CD4-positive, alpha-beta T cell (primary cell): Measurements from ENCODE around the gene FNDC1. TPM values are rescaled to one million over a fixed set of nuclear protein-coding genes. Genes with fewer than 3 reads are reported as not detected.

Experiments
- ATAC-seq: fragments of 200-7000 bp; cut with Tn5 transposase; one replicate; pipeline ENCODE4 v1.10.0; 2022; ENCODE audit warnings: mild to moderate bottlenecking; ENCODE audit not compliant: poor library complexity
- CTCF ChIA-PET: fragments of 350-600 bp; sonication (Branson Sonifier 250); formaldehyde crosslinking; loops from one replicate; lab custom pipeline; 2021; ENCODE audit warnings: antibody characterized with exemption, inconsistent platforms; lab: Charles Lee
- POLR2A ChIA-PET: fragments of 350-600 bp; sonication (Branson Sonifier 250); formaldehyde crosslinking; loops from one replicate; lab custom pipeline; 2021; ENCODE audit warnings: antibody characterized with exemption, inconsistent platforms; lab: Charles Lee
- DNase-seq, 14 experiments: peaks; one replicate each; pipeline ENCODE4 v3.0.0-alpha.2; 2013 to 2020; ENCODE audit warnings: mixed read lengths in 2 of 14
- H3K27ac ChIP-seq, 2 donors: one replicate each; pipeline versions ENCODE4 v1.5.1 to v1.7.0; 2013; ENCODE audit warnings: low read length in 2 of 2, low read depth in 1 of 2, mild to moderate bottlenecking in 1 of 2
- H3K27me3 ChIP-seq, 2 experiments: 1 replicate in 1 of 2; 2 replicates in 1 of 2; pipeline versions ENCODE4 v1.6.1 to v1.7.0; 2013; ENCODE audit warnings: low read length in 2 of 2, control low read depth in 1 of 2, mild to moderate bottlenecking in 1 of 2, moderate library complexity in 1 of 2; ENCODE audit not compliant: insufficient read depth in 2 of 2, control insufficient read depth in 1 of 2
- H3K36me3 ChIP-seq: one replicate; pipeline ENCODE4 v1.6.1; 2013; ENCODE audit warnings: low read length, control low read depth; ENCODE audit not compliant: insufficient read depth
- H3K4me1 ChIP-seq: one replicate; pipeline ENCODE4 v1.6.1; 2013; ENCODE audit warnings: low read length, control low read depth; ENCODE audit not compliant: insufficient read depth
- H3K4me3 ChIP-seq: one replicate; pipeline ENCODE4 v1.5.1; 2013; ENCODE audit warnings: mild to moderate bottlenecking, low read length, moderate library complexity
- H3K9me3 ChIP-seq, 2 experiments: 1 replicate in 1 of 2; 2 replicates in 1 of 2; pipeline versions ENCODE4 v1.6.1 to v1.7.0; 2013; ENCODE audit warnings: low read length in 2 of 2, mild to moderate bottlenecking in 2 of 2, control low read depth in 1 of 2, moderate library complexity in 1 of 2; ENCODE audit not compliant: control insufficient read depth in 1 of 2, insufficient read depth in 1 of 2
- H3K27ac Mint-ChIP-seq: one replicate; pipeline ENCODE4 v1.8.0; 2020; ENCODE audit warnings: mixed read lengths
- H3K27me3 Mint-ChIP-seq: one replicate; pipeline ENCODE4 v1.8.0; 2021; ENCODE audit warnings: mixed read lengths
- H3K36me3 Mint-ChIP-seq: one replicate; pipeline ENCODE4 v1.8.0; 2021; ENCODE audit warnings: low read depth, mixed read lengths
- H3K4me1 Mint-ChIP-seq: one replicate; pipeline ENCODE4 v1.8.0; 2021; ENCODE audit warnings: low read depth, mixed read lengths
- H3K4me3 Mint-ChIP-seq: one replicate; pipeline ENCODE4 v1.8.0; 2020; ENCODE audit warnings: mild to moderate bottlenecking, mixed read lengths
- H3K9me3 Mint-ChIP-seq: one replicate; pipeline ENCODE4 v1.8.0; 2020; ENCODE audit warnings: mixed read lengths
- CTCF ChIP-seq: fragments of 200-600 bp; IDR thresholded peaks from one replicate; pipeline ENCODE4 v1.8.0; 2022; ENCODE audit warnings: antibody characterized with exemption, mild to moderate bottlenecking
- intact Hi-C, 2 experiments: fragments of 100-400 bp; cut with DNase I in 1 of 2; cut with micrococcal nuclease in 1 of 2; formaldehyde crosslinking; loops; one replicate each; pipeline versions ENCODE4 v1.15.1 to v1.9.0; 2023 to 2025; cut with DNase I, micrococcal nuclease
- total RNA-seq, 174 experiments: library from RNA in 2 of 174; stranded (reverse) in 2 of 174; gene quantifications; one replicate each; pipeline ENCODE4 v1.2.3 and lab custom pipeline; 2021 to 2026

The FNDC1 gene
- total RNA-seq, 2 experiments from 2014 or later: not detected

- ATAC-seq: no peak
- Histone ChIP-seq H3K27ac (no peak overlapping the region), H3K4me1 (no peaks in the 10 kb centered on the region), H3K9me3 (no peaks in the 10 kb centered on the region), H3K27me3 (no peaks in the 10 kb centered on the region), H3K4me3 (no peak overlapping the region), H3K36me3 (no peaks in the 10 kb centered on the region)
- DNase-seq: no peak
- H3K27me3 Mint-ChIP-seq: peaks cover 14% of the 10 kb centered on the region
- H3K9me3 Mint-ChIP-seq: no peaks in the 10 kb centered on the region
- H3K4me3 Mint-ChIP-seq: no peak overlapping the region
- no peak for TF ChIP-seq CTCF
- intact Hi-C loops: no loop called here
- POLR2A ChIA-PET: no interaction called here
- CTCF ChIA-PET: no interaction called here
- no peak overlapping the region for H3K27ac Mint-ChIP-seq
- no peaks in the 10 kb centered on the region for H3K4me1 Mint-ChIP-seq
- H3K36me3 Mint-ChIP-seq: no peaks in the 10 kb centered on the region
These were observed 93.4 kb downstream of the FNDC1 start for GRCh38 chr6:159262586-159262985.

- CTCF ChIA-PET: no interaction called here
- intact Hi-C loops: no loop called here
- ATAC-seq: no peak
These were observed 98.0 kb downstream of the FNDC1 start for GRCh38 chr6:159267165-159267564.

GRCh38 chr6:159268511-159268910, 99.3 kb downstream of the FNDC1 start:
- no peak overlapping the region for H3K27ac Mint-ChIP-seq
- POLR2A ChIA-PET: no interaction called here
- H3K36me3 Mint-ChIP-seq: no peaks in the 10 kb centered on the region
- H3K9me3 Mint-ChIP-seq: no peaks in the 10 kb centered on the region
- no peak overlapping the region for H3K4me3 ChIP-seq
- H3K4me1 ChIP-seq: no peaks in the 10 kb centered on the region
- ATAC-seq (no peak), DNase-seq (no peak)
- H3K4me1 Mint-ChIP-seq: no peaks in the 10 kb centered on the region
- H3K36me3 ChIP-seq: no peaks in the 10 kb centered on the region
- intact Hi-C loops: no loop called here
- H3K27me3 Mint-ChIP-seq: peaks cover 15% of the 10 kb centered on the region
- H3K9me3 ChIP-seq: no peaks in the 10 kb centered on the region
- H3K4me3 Mint-ChIP-seq: no peak overlapping the region
- H3K27ac ChIP-seq: no peak overlapping the region
- no peak for TF ChIP-seq CTCF
- CTCF ChIA-PET: no interaction called here
- H3K27me3 ChIP-seq: no peaks in the 10 kb centered on the region

More at GRCh38 chr6:159267165-159267564, 98.0 kb downstream of the FNDC1 start:
- Histone ChIP-seq H3K4me3 (no peak overlapping the region), H3K27ac (no peak overlapping the region), H3K4me1 (no peaks in the 10 kb centered on the region), H3K9me3 (no peaks in the 10 kb centered on the region), H3K36me3 (no peaks in the 10 kb centered on the region), H3K27me3 (no peaks in the 10 kb centered on the region)
- no peaks in the 10 kb centered on the region for H3K4me1 Mint-ChIP-seq
- H3K27ac Mint-ChIP-seq: no peak overlapping the region
- no peaks in the 10 kb centered on the region for H3K36me3 Mint-ChIP-seq
- POLR2A ChIA-PET: no interaction called here
- no peak overlapping the region for H3K4me3 Mint-ChIP-seq
- H3K27me3 Mint-ChIP-seq: peaks cover 15% of the 10 kb centered on the region
- DNase-seq: no peak
- TF ChIP-seq CTCF: no peak
- no peaks in the 10 kb centered on the region for H3K9me3 Mint-ChIP-seq
